Measurements from ENCODE around the gene MAP1LC3B. TPM values are rescaled to one million over a fixed set of nuclear protein-coding genes. Genes with fewer than 3 reads are reported as not detected.

Gene MAP1LC3B
- total RNA-seq, 1 experiment from 2014 or later: 75.2 TPM

DNA sequence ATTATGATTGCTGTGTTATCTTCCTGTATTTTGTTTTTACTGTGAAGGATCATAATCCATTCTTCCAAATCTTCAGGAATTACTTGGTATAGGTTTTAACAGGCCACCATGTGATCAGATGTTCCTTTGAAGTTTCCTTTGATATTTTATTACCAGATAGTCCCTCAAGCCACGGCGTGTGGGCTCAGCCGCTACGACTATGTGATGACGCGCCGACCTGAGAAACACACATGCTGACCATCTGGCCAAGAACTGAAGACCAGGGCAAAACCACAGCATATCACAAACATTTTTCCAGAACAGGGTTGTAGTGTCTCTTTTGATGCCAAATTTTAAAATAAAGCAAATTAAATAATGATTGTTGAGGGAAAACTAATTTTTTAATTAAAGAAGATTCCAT lies 53.4 kb downstream of the MAP1LC3B start:
- intact Hi-C loops (cut with micrococcal nuclease; ENCODE audit: unreplicated experiment) (no loop called here), in situ Hi-C loops (cut with HindIII; ENCODE audit: low pct_unique_long_range_greater_than_20kb, low sequenced_read_pairs) (no loop called here)
- POLR2A ChIA-PET: no interaction called here
- CTCF ChIA-PET: no interaction called here
- no peak overlapping the region for H3K27ac ChIP-seq (ENCODE audit: low read length)
- no peaks in the 10 kb centered on the region for H3K9me3 ChIP-seq (ENCODE audit: control insufficient read depth, insufficient read depth, low read depth, low read length)
- H3K36me3 ChIP-seq (ENCODE audit: control insufficient read depth, insufficient read depth, low read length): peaks cover 7% of the 10 kb centered on the region
- no peak for DNase-seq (ENCODE audit: low read depth, low spot score)
- ATAC-seq: no peak
- BruUV-seq (replicated peaks): no TSS peak
- H3K27me3 ChIP-seq (ENCODE audit: control insufficient read depth, insufficient read depth, low read length): no peaks in the 10 kb centered on the region
- H3K4me1 ChIP-seq (ENCODE audit: control insufficient read depth, insufficient read depth, low read length): no peaks in the 10 kb centered on the region
- TF ChIP-seq TCF7L2 (IDR thresholded peaks at IDR 0.05; ENCODE audit: low read depth, low read length) (no peak), POLR2AphosphoS5 (IDR thresholded peaks at IDR 0.05; ENCODE audit: low read depth, low read length) (no peak), SIN3A (IDR thresholded peaks at IDR 0.05; ENCODE audit: borderline replicate concordance, insufficient read depth, low read depth, low read length) (no peak)
- TF ChIP-seq, protein P1, sequence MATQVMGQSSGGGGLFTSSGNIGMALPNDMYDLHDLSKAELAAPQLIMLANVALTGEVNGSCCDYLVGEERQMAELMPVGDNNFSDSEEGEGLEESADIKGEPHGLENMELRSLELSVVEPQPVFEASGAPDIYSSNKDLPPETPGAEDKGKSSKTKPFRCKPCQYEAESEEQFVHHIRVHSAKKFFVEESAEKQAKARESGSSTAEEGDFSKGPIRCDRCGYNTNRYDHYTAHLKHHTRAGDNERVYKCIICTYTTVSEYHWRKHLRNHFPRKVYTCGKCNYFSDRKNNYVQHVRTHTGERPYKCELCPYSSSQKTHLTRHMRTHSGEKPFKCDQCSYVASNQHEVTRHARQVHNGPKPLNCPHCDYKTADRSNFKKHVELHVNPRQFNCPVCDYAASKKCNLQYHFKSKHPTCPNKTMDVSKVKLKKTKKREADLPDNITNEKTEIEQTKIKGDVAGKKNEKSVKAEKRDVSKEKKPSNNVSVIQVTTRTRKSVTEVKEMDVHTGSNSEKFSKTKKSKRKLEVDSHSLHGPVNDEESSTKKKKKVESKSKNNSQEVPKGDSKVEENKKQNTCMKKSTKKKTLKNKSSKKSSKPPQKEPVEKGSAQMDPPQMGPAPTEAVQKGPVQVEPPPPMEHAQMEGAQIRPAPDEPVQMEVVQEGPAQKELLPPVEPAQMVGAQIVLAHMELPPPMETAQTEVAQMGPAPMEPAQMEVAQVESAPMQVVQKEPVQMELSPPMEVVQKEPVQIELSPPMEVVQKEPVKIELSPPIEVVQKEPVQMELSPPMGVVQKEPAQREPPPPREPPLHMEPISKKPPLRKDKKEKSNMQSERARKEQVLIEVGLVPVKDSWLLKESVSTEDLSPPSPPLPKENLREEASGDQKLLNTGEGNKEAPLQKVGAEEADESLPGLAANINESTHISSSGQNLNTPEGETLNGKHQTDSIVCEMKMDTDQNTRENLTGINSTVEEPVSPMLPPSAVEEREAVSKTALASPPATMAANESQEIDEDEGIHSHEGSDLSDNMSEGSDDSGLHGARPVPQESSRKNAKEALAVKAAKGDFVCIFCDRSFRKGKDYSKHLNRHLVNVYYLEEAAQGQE (IDR thresholded peaks at IDR 0.05; ENCODE audit: insufficient read depth in 1 of 2, low read depth in 2 of 2, low read length in 1 of 2): no peak
- TF ChIP-seq, protein P2, sequence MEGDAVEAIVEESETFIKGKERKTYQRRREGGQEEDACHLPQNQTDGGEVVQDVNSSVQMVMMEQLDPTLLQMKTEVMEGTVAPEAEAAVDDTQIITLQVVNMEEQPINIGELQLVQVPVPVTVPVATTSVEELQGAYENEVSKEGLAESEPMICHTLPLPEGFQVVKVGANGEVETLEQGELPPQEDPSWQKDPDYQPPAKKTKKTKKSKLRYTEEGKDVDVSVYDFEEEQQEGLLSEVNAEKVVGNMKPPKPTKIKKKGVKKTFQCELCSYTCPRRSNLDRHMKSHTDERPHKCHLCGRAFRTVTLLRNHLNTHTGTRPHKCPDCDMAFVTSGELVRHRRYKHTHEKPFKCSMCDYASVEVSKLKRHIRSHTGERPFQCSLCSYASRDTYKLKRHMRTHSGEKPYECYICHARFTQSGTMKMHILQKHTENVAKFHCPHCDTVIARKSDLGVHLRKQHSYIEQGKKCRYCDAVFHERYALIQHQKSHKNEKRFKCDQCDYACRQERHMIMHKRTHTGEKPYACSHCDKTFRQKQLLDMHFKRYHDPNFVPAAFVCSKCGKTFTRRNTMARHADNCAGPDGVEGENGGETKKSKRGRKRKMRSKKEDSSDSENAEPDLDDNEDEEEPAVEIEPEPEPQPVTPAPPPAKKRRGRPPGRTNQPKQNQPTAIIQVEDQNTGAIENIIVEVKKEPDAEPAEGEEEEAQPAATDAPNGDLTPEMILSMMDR (IDR thresholded peaks at IDR 0.05): no peak
- H3K4me3 ChIP-seq (ENCODE audit: low read depth in 2 of 2, low read length in 2 of 2): no peak overlapping the region

DNA sequence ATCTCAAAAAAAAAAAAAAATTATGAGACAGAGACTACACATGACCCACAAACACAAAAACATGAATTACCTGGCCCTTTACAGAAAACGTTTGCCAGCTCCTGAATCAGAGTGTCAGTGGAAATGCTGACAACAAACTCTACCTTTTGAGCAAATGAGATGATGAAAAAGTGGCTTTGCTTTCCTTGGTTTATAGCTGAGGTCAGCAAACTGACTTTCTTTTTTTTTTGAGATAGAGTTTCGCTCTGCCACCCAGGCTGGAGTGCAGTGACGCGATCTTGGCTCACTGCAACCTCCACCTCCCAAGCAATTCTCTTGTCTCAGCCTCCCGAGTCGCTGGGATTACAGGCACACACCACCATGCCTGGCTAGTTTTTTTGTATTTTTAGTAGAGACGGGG lies 54.3 kb downstream of the MAP1LC3B start:
- no TSS peak for BruUV-seq (replicated peaks)
- Histone ChIP-seq H3K27me3 (ENCODE audit: control insufficient read depth, insufficient read depth, low read length) (no peaks in the 10 kb centered on the region), H3K9me3 (ENCODE audit: control insufficient read depth, insufficient read depth, low read depth, low read length) (no peaks in the 10 kb centered on the region), H3K36me3 (ENCODE audit: control insufficient read depth, insufficient read depth, low read length) (peaks cover 7% of the 10 kb centered on the region), H3K27ac (ENCODE audit: low read length) (no peak overlapping the region), H3K4me1 (ENCODE audit: control insufficient read depth, insufficient read depth, low read length) (no peaks in the 10 kb centered on the region), H3K4me3 (ENCODE audit: low read depth in 2 of 2, low read length in 2 of 2) (no peak overlapping the region)
- intact Hi-C loops (cut with micrococcal nuclease; ENCODE audit: unreplicated experiment) (no loop called here), in situ Hi-C loops (cut with HindIII; ENCODE audit: low pct_unique_long_range_greater_than_20kb, low sequenced_read_pairs) (no loop called here)
- DNase-seq (ENCODE audit: low read depth, low spot score) (no peak), ATAC-seq (no peak)
- CTCF ChIA-PET: no interaction called here
- POLR2A ChIA-PET: no interaction called here
- TF ChIP-seq POLR2AphosphoS5 (IDR thresholded peaks at IDR 0.05; ENCODE audit: low read depth, low read length) (no peak), TCF7L2 (IDR thresholded peaks at IDR 0.05; ENCODE audit: low read depth, low read length) (no peak), SIN3A (IDR thresholded peaks at IDR 0.05; ENCODE audit: borderline replicate concordance, insufficient read depth, low read depth, low read length) (no peak)
- TF ChIP-seq, protein P1 (IDR thresholded peaks at IDR 0.05; ENCODE audit: insufficient read depth in 1 of 2, low read depth in 2 of 2, low read length in 1 of 2): no peak
- TF ChIP-seq, protein P2 (IDR thresholded peaks at IDR 0.05): no peak

All from Panc1 (cell line).